Measurements from ENCODE around the gene RNF19B.

RNF19B gene

DNA sequence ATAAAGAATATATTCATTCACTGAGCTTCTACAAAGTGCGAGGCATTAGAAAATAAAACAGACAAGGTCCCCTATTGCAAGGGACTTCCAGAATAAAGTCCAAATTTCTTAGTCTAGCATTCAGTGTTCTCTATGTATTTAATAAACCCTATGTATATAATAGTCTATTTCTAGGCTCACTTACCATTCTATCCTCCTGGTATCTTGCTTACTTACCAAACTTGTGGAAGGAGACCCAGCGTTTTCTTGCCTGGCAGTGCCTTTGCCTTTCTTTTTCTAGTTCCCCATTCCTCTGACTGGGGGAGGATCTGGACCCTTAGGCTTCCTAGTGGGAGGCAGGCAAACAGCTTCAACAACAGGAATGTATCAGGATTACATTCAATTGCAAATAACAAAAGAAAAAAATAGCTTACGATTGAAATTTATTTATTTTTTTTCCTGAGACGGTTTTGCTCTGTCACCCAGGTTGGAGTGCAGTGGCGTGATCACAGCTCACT, 690 bp upstream of the RNF19B start:
- no peak for ATAC-seq

- peak; percentile 24 to 35 for ATAC-seq
Observed at GRCh38 chr1:32963746-32964460, 706 bp downstream of the RNF19B start.

DNA sequence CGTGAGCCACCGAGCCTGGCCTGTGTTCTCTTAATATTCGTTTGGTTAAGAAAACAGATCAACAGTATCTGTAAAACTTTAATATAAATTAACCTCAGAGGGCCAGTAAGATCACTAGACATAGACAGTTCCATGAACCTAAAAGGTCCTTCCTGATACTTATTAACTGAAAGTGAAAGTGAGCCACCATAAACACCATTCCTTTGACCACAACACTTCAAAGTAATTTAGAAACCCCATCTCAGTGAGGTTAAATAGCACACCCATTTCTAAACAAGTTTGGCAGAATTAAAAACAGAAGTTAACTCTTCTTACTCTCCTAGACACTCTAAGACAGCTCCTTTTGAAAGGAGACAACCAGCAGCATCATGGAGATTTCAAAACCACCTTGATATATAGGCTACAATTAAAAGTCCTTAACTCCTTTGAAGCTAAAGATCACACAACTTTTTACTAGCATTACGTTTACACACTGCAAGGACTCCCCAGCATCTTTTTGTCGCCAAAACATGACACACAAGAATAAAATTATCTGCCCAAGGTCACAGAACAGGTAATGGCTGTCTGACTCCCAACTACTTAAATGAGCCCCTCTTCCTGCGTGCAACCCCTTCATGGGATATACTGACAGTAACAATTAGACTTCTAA, 2.2 kb downstream of the RNF19B start:
- ATAC-seq: no peak

DNA sequence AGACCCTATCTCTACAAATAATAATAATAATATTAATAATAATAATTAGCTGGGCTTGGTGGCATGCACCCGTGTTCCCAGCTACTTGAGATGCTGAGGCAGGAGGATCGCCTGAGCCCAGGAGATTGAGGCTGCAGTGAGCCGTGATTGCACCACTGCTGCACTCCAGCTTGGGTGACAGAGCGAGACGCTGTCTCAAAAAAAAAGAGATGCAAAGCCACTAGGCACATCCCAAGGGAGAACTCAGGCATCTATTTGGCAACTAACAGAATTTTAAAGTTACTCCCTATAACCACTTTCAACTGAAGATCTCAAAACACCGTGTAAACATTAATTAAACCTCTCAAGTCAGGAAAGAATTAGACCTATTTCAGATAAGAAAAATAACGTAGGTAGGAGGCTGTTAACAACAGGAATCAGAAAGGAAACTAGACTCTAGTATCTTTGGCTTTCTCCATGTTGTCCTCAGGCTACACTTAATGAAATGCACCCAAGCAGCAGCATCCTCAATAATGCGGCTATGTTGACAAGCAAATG, 3.7 kb downstream of the RNF19B start:
- ATAC-seq: no peak

GRCh38 chr1:32960342-32960741, 4.3 kb downstream of the RNF19B start:
- ATAC-seq: no peak

- no peak for ATAC-seq
Observed at GRCh38 chr1:32958827-32959226, 5.8 kb downstream of the RNF19B start.

DNA sequence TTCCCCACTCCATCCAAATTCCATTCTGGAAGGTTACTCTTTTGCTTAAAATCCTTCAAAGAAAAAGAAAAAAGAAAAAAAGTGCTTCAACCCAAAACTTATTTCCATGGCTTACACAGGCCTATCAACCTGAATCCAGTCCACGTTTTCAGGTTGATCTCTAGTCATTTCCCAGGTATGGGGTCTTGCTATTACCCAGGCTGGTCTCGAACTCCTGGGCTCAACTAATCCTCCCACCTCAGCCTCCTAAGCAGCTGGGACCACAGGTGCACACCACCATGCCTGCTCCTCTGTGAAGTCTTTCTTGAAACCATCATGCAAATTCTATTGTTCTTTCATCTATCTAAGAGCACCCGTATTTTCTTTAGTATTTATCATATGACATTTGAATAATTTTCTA, 7.6 kb downstream of the RNF19B start:
- ATAC-seq: no peak

DNA sequence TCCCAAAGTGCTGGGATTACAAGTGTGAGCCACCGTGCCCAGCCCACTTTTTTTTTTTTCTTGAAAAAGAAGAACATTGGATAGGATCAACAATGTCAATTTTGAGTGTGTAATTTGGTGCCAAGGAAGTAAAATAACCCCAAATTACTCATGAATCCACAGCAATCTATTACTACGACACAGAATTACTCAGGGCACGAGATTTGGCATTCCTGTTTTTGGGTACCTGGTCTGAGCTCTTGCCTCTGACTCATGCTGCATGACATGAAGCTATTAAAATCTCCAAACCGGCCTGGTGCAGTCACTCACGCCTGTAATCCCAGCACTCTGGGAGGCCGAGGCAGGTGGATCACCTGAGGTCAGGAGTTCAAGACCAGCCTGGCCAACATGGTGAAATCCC, 10.4 kb downstream of the RNF19B start:
- ATAC-seq: no peak

GRCh38 chr1:32953495-32953894, 11.1 kb downstream of the RNF19B start:
- peak in 1 of 2 donors; percentile 20 for ATAC-seq

DNA sequence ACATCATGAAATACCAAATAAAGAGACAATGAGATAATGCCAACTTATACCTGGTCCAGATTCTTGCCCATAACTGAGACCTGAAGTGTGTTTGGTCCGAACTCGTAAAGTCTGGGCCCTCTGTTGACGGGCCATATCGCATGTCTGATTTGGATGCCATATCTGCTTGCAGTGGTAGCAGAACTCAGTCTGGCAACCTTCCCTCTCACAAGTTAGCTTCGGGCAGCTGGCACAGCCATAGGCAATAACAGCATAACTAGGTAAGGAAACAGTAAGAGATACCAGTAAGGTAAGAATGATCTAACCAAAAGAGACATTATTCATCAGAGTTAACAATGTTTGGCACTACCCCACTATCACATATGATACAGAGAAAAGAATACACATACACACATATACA, 15.1 kb downstream of the RNF19B start:
- no peak for ATAC-seq

DNA sequence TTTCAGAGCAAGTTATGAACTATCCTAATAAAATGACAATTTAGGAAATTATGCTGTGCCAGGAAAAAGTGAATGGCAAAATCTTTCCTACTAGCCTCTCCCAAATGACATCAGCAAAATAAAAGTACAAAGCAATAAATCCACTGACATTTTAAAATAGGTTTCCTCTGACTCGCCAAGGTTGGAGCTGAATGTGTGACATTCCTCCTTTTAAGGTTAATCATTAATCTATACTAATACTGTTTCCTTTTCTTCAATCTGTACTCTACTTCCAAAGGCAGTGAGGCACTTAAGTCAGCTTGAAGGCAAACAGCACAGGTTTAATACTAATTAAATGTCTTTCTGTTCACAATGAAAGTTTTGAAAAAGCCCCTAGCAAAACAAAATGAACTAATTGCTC, 15.7 kb downstream of the RNF19B start:
- ATAC-seq: no peak

DNA sequence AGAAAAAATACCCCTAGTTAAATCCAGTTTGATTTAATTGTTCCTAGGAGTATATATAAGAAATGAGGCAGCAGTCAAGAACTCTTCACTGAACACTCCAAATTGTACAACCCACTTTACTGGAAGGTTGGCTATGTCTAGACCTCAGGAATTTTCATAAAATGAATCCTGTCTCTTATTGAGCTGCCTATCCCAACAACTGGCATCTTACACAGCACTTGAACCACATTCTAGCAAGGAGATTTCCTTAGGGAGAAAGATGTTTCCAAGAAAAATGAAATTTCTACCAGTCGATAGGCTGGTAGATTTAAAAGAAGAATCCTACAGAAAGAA, 16.3 kb downstream of the RNF19B start:
- ATAC-seq: no peak

DNA sequence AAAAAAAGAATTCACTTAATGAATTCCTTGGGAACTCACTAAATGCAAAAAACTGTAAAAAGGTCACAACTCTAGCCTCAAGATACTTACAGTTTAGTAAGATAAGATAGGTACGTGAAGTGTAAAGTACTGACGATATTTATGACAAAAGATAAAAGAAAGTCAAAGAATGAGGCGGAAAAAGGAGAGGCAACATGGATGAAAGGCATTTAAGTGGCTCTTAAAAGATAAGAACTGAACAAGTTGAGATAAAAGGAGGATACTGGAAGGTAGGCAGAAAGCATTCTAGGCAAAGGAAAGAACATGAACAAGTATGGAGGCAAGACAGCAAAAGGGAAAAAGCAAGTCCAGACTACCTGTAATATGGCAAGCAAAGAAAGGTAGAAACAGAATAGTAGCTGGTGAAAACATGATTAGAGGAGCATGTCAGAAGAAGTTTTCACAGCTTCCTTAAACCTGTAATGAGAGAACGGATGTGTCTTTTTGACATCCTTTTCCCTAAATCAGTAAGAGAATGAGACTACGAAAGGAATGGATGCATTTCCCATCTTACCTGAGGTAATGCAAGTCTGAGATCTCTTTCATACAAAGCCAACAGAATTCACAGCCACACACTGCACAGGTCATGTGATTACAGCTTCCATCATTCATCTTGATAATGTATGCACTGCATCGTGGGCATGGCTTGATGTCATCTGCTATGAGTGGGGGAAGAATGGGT, 16.8 kb downstream of the RNF19B start:
- ATAC-seq: no peak

- no peak for ATAC-seq
Observed at GRCh38 chr1:32946413-32946812, 18.2 kb downstream of the RNF19B start.

GRCh38 chr1:32944180-32944579, 20.4 kb downstream of the RNF19B start:
- ATAC-seq: no peak

- ATAC-seq: peak; percentile 55
Observed at GRCh38 chr1:32939655-32940371, 24.8 kb downstream of the RNF19B start.

GRCh38 chr1:32937061-32937460, 27.5 kb downstream of the RNF19B start:
- ATAC-seq: no peak

DNA sequence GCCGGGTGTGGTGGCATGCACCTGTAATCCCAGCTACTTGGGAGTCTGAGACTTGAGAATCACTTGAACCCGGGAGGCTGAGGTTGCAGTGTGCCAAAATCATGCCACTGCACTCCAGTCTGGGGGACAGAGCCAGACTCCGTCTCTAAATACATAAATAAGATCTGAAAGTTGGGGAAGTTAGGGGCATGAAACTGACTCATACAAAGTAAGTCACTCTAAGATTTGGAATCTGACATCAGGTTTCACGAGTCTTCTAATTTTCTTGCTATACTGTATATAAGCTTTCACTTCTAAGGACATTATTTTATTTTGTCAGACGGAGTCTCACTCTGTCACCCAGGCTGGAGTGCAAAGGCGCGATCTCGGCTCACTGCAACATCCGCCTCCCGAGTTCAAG, 30.1 kb downstream of the RNF19B start:
- ATAC-seq: no peak

GRCh38 chr1:32933742-32934322, 30.8 kb downstream of the RNF19B start:
- ATAC-seq: no peak

DNA sequence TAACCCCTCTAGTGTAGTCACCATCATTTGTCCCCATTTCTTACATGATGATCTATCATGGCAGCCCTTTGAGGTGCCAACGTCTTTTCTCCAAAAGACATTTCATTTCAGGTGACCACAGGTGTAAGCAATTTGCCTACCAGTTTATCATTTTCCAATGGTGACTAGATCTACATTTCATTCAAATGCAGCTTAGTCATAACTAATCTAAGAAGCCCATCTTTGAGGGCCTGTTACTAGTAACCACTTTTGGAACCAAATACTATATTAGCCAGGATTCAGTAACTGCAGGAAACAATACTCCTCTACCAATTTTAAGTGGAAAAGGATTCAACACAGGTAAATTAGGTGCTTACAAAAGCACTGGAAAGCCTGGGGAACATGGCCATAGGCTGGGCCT, 32.8 kb downstream of the RNF19B start:
- ATAC-seq: no peak

GRCh38 chr1:32929366-32929765, 35.2 kb downstream of the RNF19B start:
- ATAC-seq: no peak

GRCh38 chr1:32928715-32929114, 35.9 kb downstream of the RNF19B start:
- no peak for ATAC-seq

DNA sequence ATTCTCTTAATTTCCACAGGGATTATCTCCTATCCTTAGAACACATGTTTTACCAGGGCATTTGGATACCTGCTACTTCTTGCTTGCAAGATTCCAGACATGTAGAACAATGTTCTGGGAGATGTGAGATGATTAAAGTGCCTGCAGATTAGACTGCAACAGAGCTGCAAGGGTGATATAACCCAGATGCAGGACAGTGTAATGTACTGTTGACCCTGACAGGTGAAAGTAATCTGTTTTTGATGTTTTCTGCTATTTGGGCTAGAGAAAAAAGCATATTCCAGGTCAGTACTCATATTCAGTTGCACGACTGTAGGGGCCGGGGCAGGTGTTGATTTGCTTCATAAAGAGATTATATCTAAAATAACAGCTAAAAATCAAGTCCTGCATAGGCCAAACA, 36.3 kb downstream of the RNF19B start:
- no peak for ATAC-seq

All from activated CD4-positive, CD25-positive, alpha-beta regulatory T cell treated with anti-CD3 and anti-CD28 coated beads, Interleukin-2, amount 50 U/mL, for 24 hours (primary cell).